Thyroid gland (tissue), 4 donors: ENCODE results near the gene SRRT.

Experiments
- POLR2A ChIP-seq, 2 donors: fragments of 450-650 bp; IDR thresholded peaks; one replicate each; pipeline ENCODE4 v1.6.1; 2017; ENCODE audit warnings: antibody characterized with exemption in 2 of 2, mild to moderate bottlenecking in 2 of 2, moderate library complexity in 1 of 2
- TF ChIP-seq, protein P1 (sequence below), 6 experiments: fragments of 200-600 bp in 3 of 6; fragments of 450-650 bp in 3 of 6; sonication (generic) in 3 of 6; IDR thresholded peaks; one replicate each; pipeline ENCODE4 v1.5.1; 2016 to 2019; ENCODE audit warnings: antibody characterized with exemption in 6 of 6, mild to moderate bottlenecking in 2 of 6, inconsistent platforms in 1 of 6, moderate library complexity in 1 of 6

GRCh38 chr7:100879685-100880261 is 4.9 kb downstream of the SRRT start:
- TF ChIP-seq, protein P1, sequence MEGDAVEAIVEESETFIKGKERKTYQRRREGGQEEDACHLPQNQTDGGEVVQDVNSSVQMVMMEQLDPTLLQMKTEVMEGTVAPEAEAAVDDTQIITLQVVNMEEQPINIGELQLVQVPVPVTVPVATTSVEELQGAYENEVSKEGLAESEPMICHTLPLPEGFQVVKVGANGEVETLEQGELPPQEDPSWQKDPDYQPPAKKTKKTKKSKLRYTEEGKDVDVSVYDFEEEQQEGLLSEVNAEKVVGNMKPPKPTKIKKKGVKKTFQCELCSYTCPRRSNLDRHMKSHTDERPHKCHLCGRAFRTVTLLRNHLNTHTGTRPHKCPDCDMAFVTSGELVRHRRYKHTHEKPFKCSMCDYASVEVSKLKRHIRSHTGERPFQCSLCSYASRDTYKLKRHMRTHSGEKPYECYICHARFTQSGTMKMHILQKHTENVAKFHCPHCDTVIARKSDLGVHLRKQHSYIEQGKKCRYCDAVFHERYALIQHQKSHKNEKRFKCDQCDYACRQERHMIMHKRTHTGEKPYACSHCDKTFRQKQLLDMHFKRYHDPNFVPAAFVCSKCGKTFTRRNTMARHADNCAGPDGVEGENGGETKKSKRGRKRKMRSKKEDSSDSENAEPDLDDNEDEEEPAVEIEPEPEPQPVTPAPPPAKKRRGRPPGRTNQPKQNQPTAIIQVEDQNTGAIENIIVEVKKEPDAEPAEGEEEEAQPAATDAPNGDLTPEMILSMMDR (IDR thresholded peaks at IDR 0.05) = no peak
- TF ChIP-seq POLR2A (IDR thresholded peaks at IDR 0.05) = no peak
